ENCODE measurements around the gene NEU3. TPM values are rescaled to one million over a fixed set of nuclear protein-coding genes. Genes with fewer than 3 reads are reported as not detected.
A peak's percentile ranks its signal among the peaks of the same experiment; 100 is the strongest.

NEU3 gene
- polyA plus RNA-seq, 3 donors: 2.3 to 25.1 (median 3.9) TPM

DNA sequence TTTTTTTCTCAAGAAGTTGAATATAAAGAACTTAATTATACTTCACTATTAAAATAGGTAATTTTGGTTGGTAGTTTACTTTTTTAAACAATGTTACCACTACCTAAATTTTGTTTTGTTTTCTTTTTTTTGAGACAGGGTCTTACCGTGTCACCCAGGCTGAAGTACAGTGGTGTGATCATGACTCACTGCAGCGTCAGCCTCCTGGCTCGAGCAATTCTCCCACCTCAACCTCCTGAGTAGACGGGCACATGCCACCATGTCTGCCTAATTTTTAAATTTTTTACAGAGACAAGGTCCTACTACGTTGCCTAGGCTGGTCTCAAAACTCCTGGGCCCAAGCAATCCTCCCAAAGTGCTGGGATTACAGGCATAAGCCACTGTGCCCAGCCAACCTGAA, 22.1 kb upstream of the NEU3 start:
- peaks cover 52% of the 10 kb centered on the region for H3K79me2 ChIP-seq (ENCODE audit: insufficient read depth, low read length)
- intact Hi-C loops (cut with micrococcal nuclease): no loop called here
- H3K36me3 ChIP-seq (replicated peaks in 1 of 2; ENCODE audit: control insufficient read depth in 1 of 2, insufficient read depth in 2 of 2, low read length in 2 of 2): peaks cover 61 to 85% of the 10 kb centered on the region in 2 donors
- H3K4me2 ChIP-seq (replicated peaks; ENCODE audit: extremely low read depth, low read length, poor library complexity, severe bottlenecking): no peak overlapping the region
- peaks cover 48 to 70% of the 10 kb centered on the region in 2 donors for H3K36me3 Mint-ChIP-seq
- DNase-seq: no peak
- no peaks in the 10 kb centered on the region for H3K4me1 ChIP-seq (ENCODE audit: control insufficient read depth in 1 of 2, insufficient read depth in 2 of 2, low read length in 2 of 2)
- no peaks in the 10 kb centered on the region for H3K9me3 ChIP-seq (replicated peaks in 1 of 2; ENCODE audit: control insufficient read depth in 1 of 2, insufficient read depth in 1 of 2, low read length in 2 of 2)
- peaks cover 49% of the 10 kb centered on the region for H4K20me1 ChIP-seq (ENCODE audit: insufficient read depth, low read length)
- peaks cover 13% of the 10 kb centered on the region for H3K4me1 Mint-ChIP-seq
- TF ChIP-seq, protein P1, sequence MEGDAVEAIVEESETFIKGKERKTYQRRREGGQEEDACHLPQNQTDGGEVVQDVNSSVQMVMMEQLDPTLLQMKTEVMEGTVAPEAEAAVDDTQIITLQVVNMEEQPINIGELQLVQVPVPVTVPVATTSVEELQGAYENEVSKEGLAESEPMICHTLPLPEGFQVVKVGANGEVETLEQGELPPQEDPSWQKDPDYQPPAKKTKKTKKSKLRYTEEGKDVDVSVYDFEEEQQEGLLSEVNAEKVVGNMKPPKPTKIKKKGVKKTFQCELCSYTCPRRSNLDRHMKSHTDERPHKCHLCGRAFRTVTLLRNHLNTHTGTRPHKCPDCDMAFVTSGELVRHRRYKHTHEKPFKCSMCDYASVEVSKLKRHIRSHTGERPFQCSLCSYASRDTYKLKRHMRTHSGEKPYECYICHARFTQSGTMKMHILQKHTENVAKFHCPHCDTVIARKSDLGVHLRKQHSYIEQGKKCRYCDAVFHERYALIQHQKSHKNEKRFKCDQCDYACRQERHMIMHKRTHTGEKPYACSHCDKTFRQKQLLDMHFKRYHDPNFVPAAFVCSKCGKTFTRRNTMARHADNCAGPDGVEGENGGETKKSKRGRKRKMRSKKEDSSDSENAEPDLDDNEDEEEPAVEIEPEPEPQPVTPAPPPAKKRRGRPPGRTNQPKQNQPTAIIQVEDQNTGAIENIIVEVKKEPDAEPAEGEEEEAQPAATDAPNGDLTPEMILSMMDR (IDR thresholded peaks at IDR 0.05): no peak
- H3K27me3 ChIP-seq (ENCODE audit: control insufficient read depth in 2 of 2, insufficient read depth in 2 of 2, low read length in 2 of 2): no peaks in the 10 kb centered on the region
- no peaks in the 10 kb centered on the region for H3K27me3 Mint-ChIP-seq (ENCODE audit: low read depth in 3 of 3)
- 96% methylated on average over 5 of the region's 5 CpGs for WGBS (ENCODE audit: insufficient coverage)
- no peak overlapping the region for H3K4me3 Mint-ChIP-seq
- H3K9ac ChIP-seq (ENCODE audit: insufficient read depth, low read length, poor library complexity, severe bottlenecking): no peak overlapping the region
- H2AFZ ChIP-seq (ENCODE audit: insufficient read depth, low read depth, low read length, poor library complexity, severe bottlenecking): no peak overlapping the region
- H3K27ac ChIP-seq (ENCODE audit: low read depth in 1 of 2, low read length in 2 of 2): no peak overlapping the region
- peak overlapping the region in 1 of 7 donors; percentile 26 for H3K27ac Mint-ChIP-seq
- H3K9me3 Mint-ChIP-seq: no peaks in the 10 kb centered on the region
- no peak overlapping the region for H3K4me3 ChIP-seq (replicated peaks in 1 of 3; ENCODE audit: low read depth in 2 of 3, low read length in 3 of 3)

DNA sequence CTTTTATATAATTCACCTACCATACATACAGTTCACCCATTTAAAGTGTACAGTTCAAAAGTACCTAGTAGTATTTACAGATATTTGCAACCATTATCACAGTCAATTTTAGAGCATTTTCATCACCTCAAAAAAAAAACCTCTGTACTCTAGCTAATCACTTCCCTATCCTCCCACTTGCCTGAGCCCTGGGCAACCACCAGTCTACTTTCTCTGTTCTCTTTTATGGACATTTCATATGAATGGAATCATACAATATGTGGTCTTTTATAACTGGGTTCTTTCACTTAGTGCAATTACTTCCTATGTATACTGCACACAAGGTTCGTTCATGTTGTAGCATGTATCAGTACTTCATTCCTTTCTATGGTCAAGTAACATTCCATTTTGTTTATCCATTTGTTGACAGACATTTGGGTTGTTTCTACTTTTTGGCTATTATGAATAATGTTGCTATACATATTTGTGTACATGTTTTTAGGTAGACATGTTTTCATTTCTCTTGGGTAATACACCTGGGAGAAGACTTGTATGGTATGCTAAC, 17.8 kb upstream of the NEU3 start:
- Histone ChIP-seq H3K4me3 (replicated peaks in 1 of 3; ENCODE audit: low read depth in 2 of 3, low read length in 3 of 3) (no peak overlapping the region), H3K4me2 (replicated peaks; ENCODE audit: extremely low read depth, low read length, poor library complexity, severe bottlenecking) (no peak overlapping the region), H3K9ac (ENCODE audit: insufficient read depth, low read length, poor library complexity, severe bottlenecking) (no peak overlapping the region), H3K27ac (ENCODE audit: low read depth in 1 of 2, low read length in 2 of 2) (no peak overlapping the region), H3K9me3 (replicated peaks in 1 of 2; ENCODE audit: control insufficient read depth in 1 of 2, insufficient read depth in 1 of 2, low read length in 2 of 2) (no peaks in the 10 kb centered on the region), H2AFZ (ENCODE audit: insufficient read depth, low read depth, low read length, poor library complexity, severe bottlenecking) (no peak overlapping the region), H3K27me3 (ENCODE audit: control insufficient read depth in 2 of 2, insufficient read depth in 2 of 2, low read length in 2 of 2) (no peaks in the 10 kb centered on the region), H4K20me1 (ENCODE audit: insufficient read depth, low read length) (peaks cover 31% of the 10 kb centered on the region), H3K79me2 (ENCODE audit: insufficient read depth, low read length) (peaks cover 25% of the 10 kb centered on the region), H3K36me3 (replicated peaks in 1 of 2; ENCODE audit: control insufficient read depth in 1 of 2, insufficient read depth in 2 of 2, low read length in 2 of 2) (peaks cover 88 to 98% of the 10 kb centered on the region in 2 donors), H3K4me1 (ENCODE audit: control insufficient read depth in 1 of 2, insufficient read depth in 2 of 2, low read length in 2 of 2) (no peaks in the 10 kb centered on the region)
- no peaks in the 10 kb centered on the region for H3K9me3 Mint-ChIP-seq
- H3K4me3 Mint-ChIP-seq: no peak overlapping the region
- TF ChIP-seq, protein P1 (IDR thresholded peaks at IDR 0.05): no peak
- no peaks in the 10 kb centered on the region for H3K4me1 Mint-ChIP-seq
- WGBS (ENCODE audit: insufficient coverage): no CpG with 5 or more reads among the region's 1 CpG
- no peak overlapping the region for H3K27ac Mint-ChIP-seq
- H3K36me3 Mint-ChIP-seq: peaks cover 66 to 88% of the 10 kb centered on the region in 2 donors
- intact Hi-C loops (cut with micrococcal nuclease): no loop called here
- no peak for DNase-seq
- no peaks in the 10 kb centered on the region for H3K27me3 Mint-ChIP-seq (ENCODE audit: low read depth in 3 of 3)
